Measurements from ENCODE around the gene BTN3A1. TPM values are rescaled to one million over a fixed set of nuclear protein-coding genes. Genes with fewer than 3 reads are reported as not detected.

Gene BTN3A1
- total RNA-seq, 1 donor from 2014 or later = 17.1 TPM

DNA sequence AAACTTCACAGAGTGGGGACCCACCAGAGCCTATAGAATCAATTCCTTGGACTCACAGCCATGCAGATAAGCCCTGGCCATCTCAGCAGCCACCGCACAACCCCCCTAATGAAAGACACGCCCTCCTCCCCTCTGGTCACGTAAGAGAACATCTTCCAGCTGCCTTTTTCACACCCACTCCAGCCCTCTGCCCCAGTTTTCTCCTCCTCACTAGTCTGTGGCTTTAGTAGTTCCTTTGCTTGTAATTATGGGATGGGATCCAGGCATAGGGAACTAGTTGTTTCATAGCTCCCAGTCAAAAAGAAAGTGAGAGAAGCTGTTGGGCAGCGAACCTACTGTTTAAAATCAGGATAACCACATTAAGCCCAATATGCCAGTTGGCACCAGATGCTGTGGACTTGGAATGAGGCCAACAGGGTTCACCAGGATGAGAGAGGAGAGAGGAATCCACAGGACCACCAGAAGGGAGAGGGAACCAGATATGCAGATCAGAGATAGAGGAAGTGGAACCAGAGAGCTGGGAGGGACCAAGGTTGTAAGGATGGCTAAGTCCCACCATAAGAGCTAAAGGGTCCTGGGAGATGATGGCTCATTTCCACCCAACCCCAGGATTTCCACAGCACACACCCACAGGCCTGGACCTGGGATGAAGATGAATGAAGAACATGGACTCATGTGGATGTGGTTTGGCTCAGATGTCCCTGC is 9.0 kb upstream of the BTN3A1 start:
- TF ChIP-seq, protein P1, sequence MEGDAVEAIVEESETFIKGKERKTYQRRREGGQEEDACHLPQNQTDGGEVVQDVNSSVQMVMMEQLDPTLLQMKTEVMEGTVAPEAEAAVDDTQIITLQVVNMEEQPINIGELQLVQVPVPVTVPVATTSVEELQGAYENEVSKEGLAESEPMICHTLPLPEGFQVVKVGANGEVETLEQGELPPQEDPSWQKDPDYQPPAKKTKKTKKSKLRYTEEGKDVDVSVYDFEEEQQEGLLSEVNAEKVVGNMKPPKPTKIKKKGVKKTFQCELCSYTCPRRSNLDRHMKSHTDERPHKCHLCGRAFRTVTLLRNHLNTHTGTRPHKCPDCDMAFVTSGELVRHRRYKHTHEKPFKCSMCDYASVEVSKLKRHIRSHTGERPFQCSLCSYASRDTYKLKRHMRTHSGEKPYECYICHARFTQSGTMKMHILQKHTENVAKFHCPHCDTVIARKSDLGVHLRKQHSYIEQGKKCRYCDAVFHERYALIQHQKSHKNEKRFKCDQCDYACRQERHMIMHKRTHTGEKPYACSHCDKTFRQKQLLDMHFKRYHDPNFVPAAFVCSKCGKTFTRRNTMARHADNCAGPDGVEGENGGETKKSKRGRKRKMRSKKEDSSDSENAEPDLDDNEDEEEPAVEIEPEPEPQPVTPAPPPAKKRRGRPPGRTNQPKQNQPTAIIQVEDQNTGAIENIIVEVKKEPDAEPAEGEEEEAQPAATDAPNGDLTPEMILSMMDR (IDR thresholded peaks at IDR 0.05) = no peak
- Mint-ChIP-seq H3K27me3 (ENCODE audit: unreplicated experiment) (no peaks in the 10 kb centered on the region), H3K4me3 (ENCODE audit: unreplicated experiment) (no peak overlapping the region), H3K27ac (ENCODE audit: unreplicated experiment) (peak overlapping the region; percentile 40), H3K9me3 (ENCODE audit: unreplicated experiment) (no peaks in the 10 kb centered on the region), H3K4me1 (ENCODE audit: unreplicated experiment) (peaks cover 29% of the 10 kb centered on the region), H3K36me3 (ENCODE audit: unreplicated experiment) (peaks cover 16% of the 10 kb centered on the region)
- no peak for DNase-seq (ENCODE audit: extremely low spot score, unreplicated experiment)

DNA sequence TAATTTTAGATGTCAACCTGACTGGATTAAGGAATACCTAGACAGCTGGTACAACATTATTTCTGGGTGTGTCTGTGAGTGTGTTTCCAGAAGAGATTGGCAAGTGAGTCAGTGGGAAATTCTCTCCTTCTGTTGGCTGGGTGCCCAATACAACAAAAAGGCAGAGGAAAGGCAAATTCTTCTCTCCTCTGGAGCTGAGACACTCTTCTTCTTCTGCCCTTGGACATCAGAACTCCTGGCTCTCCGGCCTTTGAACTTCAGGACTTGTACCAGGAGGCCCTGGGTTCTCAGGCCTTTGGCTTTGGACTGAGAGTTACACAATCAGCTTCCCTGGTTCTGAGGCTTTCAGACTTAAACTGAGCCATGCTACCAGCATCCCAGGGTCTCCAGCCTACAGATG is 7.8 kb upstream of the BTN3A1 start:
- Mint-ChIP-seq H3K9me3 (ENCODE audit: unreplicated experiment) (no peaks in the 10 kb centered on the region), H3K27ac (ENCODE audit: unreplicated experiment) (peak overlapping the region; percentile 60), H3K4me3 (ENCODE audit: unreplicated experiment) (no peak overlapping the region), H3K27me3 (ENCODE audit: unreplicated experiment) (no peaks in the 10 kb centered on the region), H3K4me1 (ENCODE audit: unreplicated experiment) (peaks cover 26% of the 10 kb centered on the region), H3K36me3 (ENCODE audit: unreplicated experiment) (peaks cover 16% of the 10 kb centered on the region)
- DNase-seq (ENCODE audit: extremely low spot score, unreplicated experiment) = no peak
- TF ChIP-seq, protein P1 (IDR thresholded peaks at IDR 0.05) = no peak

DNA sequence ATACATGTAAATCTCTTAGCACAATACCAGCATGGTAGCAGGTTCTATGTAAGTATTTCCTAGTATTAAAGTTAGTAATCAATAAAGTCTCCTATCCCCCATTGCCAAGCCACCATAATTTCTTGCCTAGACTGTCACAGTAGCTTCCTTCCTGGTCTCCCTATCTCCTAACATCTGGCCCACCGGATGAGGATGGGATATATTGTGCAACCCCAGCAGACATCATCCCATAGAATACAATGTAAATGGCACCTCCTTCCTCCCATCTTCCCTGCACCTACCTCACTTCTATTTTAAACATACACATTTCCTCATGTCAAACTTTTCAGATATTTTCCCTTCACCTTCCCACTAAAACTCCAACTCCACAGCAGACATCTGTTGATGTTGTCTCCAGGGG is 3.5 kb upstream of the BTN3A1 start:
- TF ChIP-seq, protein P1 (IDR thresholded peaks at IDR 0.05) = no peak
- DNase-seq (ENCODE audit: extremely low spot score, unreplicated experiment) = no peak
- Mint-ChIP-seq H3K9me3 (ENCODE audit: unreplicated experiment) (no peaks in the 10 kb centered on the region), H3K4me3 (ENCODE audit: unreplicated experiment) (no peak overlapping the region), H3K27me3 (ENCODE audit: unreplicated experiment) (no peaks in the 10 kb centered on the region), H3K27ac (ENCODE audit: unreplicated experiment) (no peak overlapping the region), H3K36me3 (ENCODE audit: unreplicated experiment) (no peaks in the 10 kb centered on the region), H3K4me1 (ENCODE audit: unreplicated experiment) (peaks cover 38% of the 10 kb centered on the region)

- Mint-ChIP-seq H3K4me1 (ENCODE audit: unreplicated experiment) (peaks cover 28% of the 10 kb centered on the region), H3K27me3 (ENCODE audit: unreplicated experiment) (no peaks in the 10 kb centered on the region), H3K9me3 (ENCODE audit: unreplicated experiment) (no peaks in the 10 kb centered on the region), H3K27ac (ENCODE audit: unreplicated experiment) (peak overlapping the region; percentile 97), H3K4me3 (ENCODE audit: unreplicated experiment) (no peak overlapping the region), H3K36me3 (ENCODE audit: unreplicated experiment) (peaks cover 3% of the 10 kb centered on the region)
- no peak for DNase-seq (ENCODE audit: extremely low spot score, unreplicated experiment)
- TF ChIP-seq, protein P1 (IDR thresholded peaks at IDR 0.05) = no peak
These were observed 1.4 kb upstream of the BTN3A1 start for GRCh38 chr6:26400626-26401025.

DNA sequence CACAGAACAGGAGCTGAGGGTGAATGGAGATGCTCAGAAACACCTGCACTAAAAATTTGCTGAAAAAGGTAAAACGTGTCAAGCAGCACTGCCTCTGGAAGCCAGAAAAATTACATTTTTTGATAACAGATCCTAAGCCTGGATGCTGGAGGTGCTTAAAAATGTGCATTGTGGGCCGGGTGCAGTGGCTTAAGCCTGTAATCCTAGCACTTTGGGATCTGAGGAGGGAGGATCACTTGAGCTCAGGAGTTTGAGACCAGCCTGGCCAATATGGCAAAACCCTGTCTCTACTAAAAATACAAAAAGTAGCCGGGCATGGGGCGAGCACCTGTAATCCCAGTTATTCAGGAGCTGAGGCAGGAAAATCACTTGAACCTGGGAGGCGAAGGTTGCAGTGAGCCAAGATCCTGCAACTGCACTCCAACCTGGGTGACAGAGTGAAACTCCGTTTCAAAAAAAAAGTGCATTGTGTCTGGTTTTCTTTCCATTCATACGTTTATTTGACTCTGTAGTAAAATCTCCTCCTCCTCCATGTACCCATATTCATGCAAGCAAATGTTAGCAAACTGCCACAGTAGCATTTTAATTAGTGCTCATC is 587 bp upstream of the BTN3A1 start:
- Mint-ChIP-seq H3K4me3 (ENCODE audit: unreplicated experiment) (peak overlapping the region; percentile 87), H3K4me1 (ENCODE audit: unreplicated experiment) (peaks cover 28% of the 10 kb centered on the region), H3K9me3 (ENCODE audit: unreplicated experiment) (no peaks in the 10 kb centered on the region), H3K36me3 (ENCODE audit: unreplicated experiment) (peaks cover 4% of the 10 kb centered on the region), H3K27me3 (ENCODE audit: unreplicated experiment) (no peaks in the 10 kb centered on the region), H3K27ac (ENCODE audit: unreplicated experiment) (peak overlapping the region; percentile 97)
- TF ChIP-seq, protein P1 (IDR thresholded peaks at IDR 0.05) = no peak
- DNase-seq (ENCODE audit: extremely low spot score, unreplicated experiment) = no peak
